ENCODE measurements around the gene NAA40. TPM values are rescaled to one million over a fixed set of nuclear protein-coding genes. Genes with fewer than 3 reads are reported as not detected.

NAA40 gene
- total and polyA plus RNA-seq, 2 of the 13 experiments (the other 11 are each of a cell fraction or from before 2014, with no cell fraction given): 11.1 to 17.9 TPM

GRCh38 chr11:63919267-63920125 lies 19.3 kb upstream of the NAA40 start (continued):
- no peak for TF ChIP-seq ZNF607 (CRISPR knock-in tag; IDR thresholded peaks at IDR 0.05; ENCODE audit: borderline replicate concordance)
- no peak for TF ChIP-seq ZNF468 (CRISPR knock-in tag; IDR thresholded peaks at IDR 0.05)
- no peak for TF ChIP-seq THYN1 (CRISPR knock-in tag; IDR thresholded peaks at IDR 0.05; ENCODE audit: borderline replicate concordance, low read depth)
- no peak; the same call in 1 of the 2 replicates for TF ChIP-seq HMG20A (CRISPR knock-in tag; IDR thresholded peaks at IDR 0.05; ENCODE audit: borderline replicate concordance)
- peak; percentile 65 for TF ChIP-seq HDAC2 (CRISPR knock-in tag; IDR thresholded peaks at IDR 0.05)
- TF ChIP-seq ZNF205 (CRISPR knock-in tag; IDR thresholded peaks at IDR 0.05): 0 out of 2 replicates have a peak, but pooled peaks have one; percentile 38
- no peak for TF ChIP-seq GZF1 (CRISPR knock-in tag; IDR thresholded peaks at IDR 0.05)
- TF ChIP-seq U2AF1 (optimal IDR thresholded peaks at IDR 0.05; ENCODE audit: low read depth, low read length): peak; percentile 83
- TF ChIP-seq ZNF83 (CRISPR knock-in tag; IDR thresholded peaks at IDR 0.05; ENCODE audit: borderline replicate concordance): no peak
- TF ChIP-seq ELF1 (CRISPR knock-in tag; IDR thresholded peaks at IDR 0.05): peak; percentile 51
- TF ChIP-seq MXD3 (CRISPR knock-in tag; IDR thresholded peaks at IDR 0.05): peak; percentile 61; the same call in 1 of the 2 replicates
- no peak for TF ChIP-seq ZNF546 (CRISPR knock-in tag; conservative IDR thresholded peaks at IDR 0.05)
- TF ChIP-seq ZBTB8A (CRISPR knock-in tag; IDR thresholded peaks at IDR 0.05; ENCODE audit: borderline replicate concordance, low read depth): no peak
- TF ChIP-seq HOXA3 (CRISPR knock-in tag; IDR thresholded peaks at IDR 0.05): no peak; the same call in 1 of the 2 replicates
- TF ChIP-seq ZBTB14 (CRISPR knock-in tag; IDR thresholded peaks at IDR 0.05): no peak
- no peak for TF ChIP-seq RFXAP (CRISPR knock-in tag; IDR thresholded peaks at IDR 0.05; ENCODE audit: borderline replicate concordance)
- no peak for TF ChIP-seq ZNF780A (CRISPR knock-in tag; IDR thresholded peaks at IDR 0.05)
- no peak for TF ChIP-seq ZNF460 (CRISPR knock-in tag; IDR thresholded peaks at IDR 0.05; ENCODE audit: borderline replicate concordance)
- TF ChIP-seq ZNF704 (CRISPR knock-in tag; IDR thresholded peaks at IDR 0.05; ENCODE audit: borderline replicate concordance): no peak; the same call in 1 of the 2 replicates
- TF ChIP-seq SP2 (CRISPR knock-in tag; IDR thresholded peaks at IDR 0.05): no peak
- TF ChIP-seq PPARG (CRISPR knock-in tag; conservative IDR thresholded peaks at IDR 0.05): peak; percentile 57; the same call in 1 of the 2 replicates
- TF ChIP-seq SNAI1 (CRISPR knock-in tag; IDR thresholded peaks at IDR 0.05; ENCODE audit: borderline replicate concordance): no peak
